ENCODE measurements around the gene DACH2.

DACH2 gene

GRCh38 chrX:86806786-86807185 lies 658.5 kb downstream of the DACH2 start:
- no peak for DNase-seq (ENCODE audit: low read depth)

- DNase-seq (ENCODE audit: low read depth): no peak
Observed at GRCh38 chrX:86809651-86810050, 661.4 kb downstream of the DACH2 start.

GRCh38 chrX:86829786-86830185 lies 681.5 kb downstream of the DACH2 start:
- no peak for DNase-seq (ENCODE audit: low read depth)

GRCh38 chrX:86830685-86831084 lies 682.4 kb downstream of the DACH2 start:
- no peak for DNase-seq (ENCODE audit: low read depth)

GRCh38 chrX:86845101-86845500 lies 696.9 kb downstream of the DACH2 start:
- no peak for DNase-seq (ENCODE audit: low read depth)
